C4-2B (cell line): Measurements from ENCODE around the gene HGFAC.

ENCODE experiments used
- CTCF ChIP-seq: fragments of 450-650 bp; conservative IDR thresholded peaks from 2 replicates; pipeline ENCODE4 v1.5.1; 2017; ENCODE audit warnings: mild to moderate bottlenecking
- ZFX ChIP-seq: fragments of 450-650 bp; IDR thresholded peaks from 2 replicates; pipeline ENCODE4 v1.6.1; 2017

- TF ChIP-seq CTCF (no peak), ZFX (no peak)
These were observed 20.3 kb upstream of the HGFAC start for GRCh38 chr4:3421470-3421869.
